Measurements from ENCODE around the gene XKR7.
"Not testable (repeated sequence)": the region's sequence is repeated elsewhere in the genome, so short reads cannot be mapped to it uniquely, and the experiment has no call there.

Gene XKR7

GRCh38 chr20:32033316-32033715, 65.4 kb downstream of the XKR7 start:
- no peak for TF ChIP-seq CTCF (IDR thresholded peaks at IDR 0.05; ENCODE audit: low read depth, low read length)
- DNase-seq (ENCODE audit: extremely low read depth, low read depth): no peak

- DNase-seq (ENCODE audit: extremely low read depth, low read depth): not testable (repeated sequence)
Observed at GRCh38 chr20:32033721-32034120, 65.8 kb downstream of the XKR7 start.

- peak; percentile 30 for TF ChIP-seq CTCF (IDR thresholded peaks at IDR 0.05; ENCODE audit: low read depth, low read length)
- no peak for DNase-seq (ENCODE audit: extremely low read depth, low read depth)
Observed at GRCh38 chr20:32034581-32035425, 66.9 kb downstream of the XKR7 start.

GRCh38 chr20:32035426-32035779, 67.5 kb downstream of the XKR7 start:
- TF ChIP-seq CTCF (IDR thresholded peaks at IDR 0.05; ENCODE audit: low read depth, low read length): no peak

GRCh38 chr20:32036252-32036651, 68.3 kb downstream of the XKR7 start:
- TF ChIP-seq CTCF (IDR thresholded peaks at IDR 0.05; ENCODE audit: low read depth, low read length): no peak
- DNase-seq (ENCODE audit: extremely low read depth, low read depth): no peak

More at GRCh38 chr20:32035426-32035779, 67.5 kb downstream of the XKR7 start:
- DNase-seq (ENCODE audit: extremely low read depth, low read depth): no peak

- peak; percentile 16 for DNase-seq (ENCODE audit: extremely low read depth, low read depth)
- TF ChIP-seq CTCF (IDR thresholded peaks at IDR 0.05; ENCODE audit: low read depth, low read length): no peak
Observed at GRCh38 chr20:32036716-32037485, 69.0 kb downstream of the XKR7 start.

- no peak for DNase-seq (ENCODE audit: extremely low read depth, low read depth)
- TF ChIP-seq CTCF (IDR thresholded peaks at IDR 0.05; ENCODE audit: low read depth, low read length): no peak
Observed at GRCh38 chr20:32037929-32038328, 70.0 kb downstream of the XKR7 start.
